GM18907 (cell line): ENCODE results near the gene MEGF8.

Source experiments
- ATAC-seq: cut with Tn5 transposase; IDR thresholded peaks from one replicate; pipeline ENCODE4 v1.9.1; 2021; ENCODE audit warnings: mild to moderate bottlenecking, moderate library complexity; ENCODE audit not compliant: unreplicated experiment

The MEGF8 gene

GRCh38 chr19:42378225-42379215 lies 53.1 kb downstream of the MEGF8 start:
- ATAC-seq, result no peak

GRCh38 chr19:42380155-42380554 lies 54.7 kb downstream of the MEGF8 start:
- ATAC-seq, result no peak

- no peak for ATAC-seq
Measured at GRCh38 chr19:42386974-42387707, 61.7 kb downstream of the MEGF8 start.

GRCh38 chr19:42388851-42389489 lies 63.5 kb downstream of the MEGF8 start:
- ATAC-seq, result no peak

GRCh38 chr19:42389899-42390298 lies 64.5 kb downstream of the MEGF8 start, which contains the start of gene CNFN:
Gene CNFN (minus strand): TSS chr19:42390297. CDS start chr19:42389037, 1,260 bp downstream.
- no peak for ATAC-seq

GRCh38 chr19:42392165-42392564 lies 66.7 kb downstream of the MEGF8 start:
- ATAC-seq, result no peak

- ATAC-seq, result no peak
Measured at GRCh38 chr19:42394751-42395150, 69.3 kb downstream of the MEGF8 start.

GRCh38 chr19:42396381-42397262 lies 71.2 kb downstream of the MEGF8 start:
- ATAC-seq, result peak; percentile 97

- no peak for ATAC-seq
Measured at GRCh38 chr19:42397263-42398166, 72.1 kb downstream of the MEGF8 start.

GRCh38 chr19:42400404-42400803 lies 75.0 kb downstream of the MEGF8 start:
- no peak for ATAC-seq

GRCh38 chr19:42401365-42402303 lies 76.2 kb downstream of the MEGF8 start:
- ATAC-seq, result no peak

- no peak for ATAC-seq
Measured at GRCh38 chr19:42402376-42403116, 77.1 kb downstream of the MEGF8 start.

- ATAC-seq, result no peak
Measured at GRCh38 chr19:42403586-42403985, 78.2 kb downstream of the MEGF8 start.

GRCh38 chr19:42406111-42406510 lies 80.7 kb downstream of the MEGF8 start:
- no peak for ATAC-seq

GRCh38 chr19:42407085-42407815 lies 81.8 kb downstream of the MEGF8 start:
- ATAC-seq, result no peak

GRCh38 chr19:42407816-42408175 lies 82.4 kb downstream of the MEGF8 start:
- no peak for ATAC-seq

GRCh38 chr19:42409477-42409876 lies 84.0 kb downstream of the MEGF8 start:
- no peak for ATAC-seq
